Measurements from ENCODE around the gene PCYT1A. TPM values are rescaled to one million over a fixed set of nuclear protein-coding genes. Genes with fewer than 3 reads are reported as not detected.

Gene PCYT1A
- total and polyA plus RNA-seq, 2 of the 13 experiments (the other 11 are each of a cell fraction or from before 2014, with no cell fraction given), result 26.4 to 45.3 TPM

- TF ChIP-seq, protein P1, sequence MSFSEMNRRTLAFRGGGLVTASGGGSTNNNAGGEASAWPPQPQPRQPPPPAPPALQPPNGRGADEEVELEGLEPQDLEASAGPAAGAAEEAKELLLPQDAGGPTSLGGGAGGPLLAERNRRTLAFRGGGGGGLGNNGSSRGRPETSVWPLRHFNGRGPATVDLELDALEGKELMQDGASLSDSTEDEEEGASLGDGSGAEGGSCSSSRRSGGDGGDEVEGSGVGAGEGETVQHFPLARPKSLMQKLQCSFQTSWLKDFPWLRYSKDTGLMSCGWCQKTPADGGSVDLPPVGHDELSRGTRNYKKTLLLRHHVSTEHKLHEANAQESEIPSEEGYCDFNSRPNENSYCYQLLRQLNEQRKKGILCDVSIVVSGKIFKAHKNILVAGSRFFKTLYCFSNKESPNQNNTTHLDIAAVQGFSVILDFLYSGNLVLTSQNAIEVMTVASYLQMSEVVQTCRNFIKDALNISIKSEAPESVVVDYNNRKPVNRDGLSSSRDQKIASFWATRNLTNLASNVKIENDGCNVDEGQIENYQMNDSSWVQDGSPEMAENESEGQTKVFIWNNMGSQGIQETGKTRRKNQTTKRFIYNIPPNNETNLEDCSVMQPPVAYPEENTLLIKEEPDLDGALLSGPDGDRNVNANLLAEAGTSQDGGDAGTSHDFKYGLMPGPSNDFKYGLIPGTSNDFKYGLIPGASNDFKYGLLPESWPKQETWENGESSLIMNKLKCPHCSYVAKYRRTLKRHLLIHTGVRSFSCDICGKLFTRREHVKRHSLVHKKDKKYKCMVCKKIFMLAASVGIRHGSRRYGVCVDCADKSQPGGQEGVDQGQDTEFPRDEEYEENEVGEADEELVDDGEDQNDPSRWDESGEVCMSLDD (CRISPR knock-in tag; IDR thresholded peaks at IDR 0.05; ENCODE audit: borderline replicate concordance), result no peak
- no peak for TF ChIP-seq HNRNPL (IDR thresholded peaks at IDR 0.05; ENCODE audit: low read depth, low read length)
- no peak for TF ChIP-seq TOE1 (CRISPR knock-in tag; IDR thresholded peaks at IDR 0.05)
- TF ChIP-seq, protein P2, sequence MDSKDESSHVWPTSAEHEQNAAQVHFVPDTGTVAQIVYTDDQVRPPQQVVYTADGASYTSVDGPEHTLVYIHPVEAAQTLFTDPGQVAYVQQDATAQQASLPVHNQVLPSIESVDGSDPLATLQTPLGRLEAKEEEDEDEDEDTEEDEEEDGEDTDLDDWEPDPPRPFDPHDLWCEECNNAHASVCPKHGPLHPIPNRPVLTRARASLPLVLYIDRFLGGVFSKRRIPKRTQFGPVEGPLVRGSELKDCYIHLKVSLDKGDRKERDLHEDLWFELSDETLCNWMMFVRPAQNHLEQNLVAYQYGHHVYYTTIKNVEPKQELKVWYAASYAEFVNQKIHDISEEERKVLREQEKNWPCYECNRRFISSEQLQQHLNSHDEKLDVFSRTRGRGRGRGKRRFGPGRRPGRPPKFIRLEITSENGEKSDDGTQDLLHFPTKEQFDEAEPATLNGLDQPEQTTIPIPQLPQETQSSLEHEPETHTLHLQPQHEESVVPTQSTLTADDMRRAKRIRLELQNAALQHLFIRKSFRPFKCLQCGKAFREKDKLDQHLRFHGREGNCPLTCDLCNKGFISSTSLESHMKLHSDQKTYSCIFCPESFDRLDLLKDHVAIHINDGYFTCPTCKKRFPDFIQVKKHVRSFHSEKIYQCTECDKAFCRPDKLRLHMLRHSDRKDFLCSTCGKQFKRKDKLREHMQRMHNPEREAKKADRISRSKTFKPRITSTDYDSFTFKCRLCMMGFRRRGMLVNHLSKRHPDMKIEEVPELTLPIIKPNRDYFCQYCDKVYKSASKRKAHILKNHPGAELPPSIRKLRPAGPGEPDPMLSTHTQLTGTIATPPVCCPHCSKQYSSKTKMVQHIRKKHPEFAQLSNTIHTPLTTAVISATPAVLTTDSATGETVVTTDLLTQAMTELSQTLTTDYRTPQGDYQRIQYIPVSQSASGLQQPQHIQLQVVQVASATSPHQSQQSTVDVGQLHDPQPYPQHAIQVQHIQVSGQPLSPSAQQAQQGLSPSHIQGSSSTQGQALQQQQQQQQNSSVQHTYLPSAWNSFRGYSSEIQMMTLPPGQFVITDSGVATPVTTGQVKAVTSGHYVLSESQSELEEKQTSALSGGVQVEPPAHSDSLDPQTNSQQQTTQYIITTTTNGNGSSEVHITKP (CRISPR knock-in tag; IDR thresholded peaks at IDR 0.05; ENCODE audit: low read depth), result no peak
- no peak for TF ChIP-seq ZNF564 (CRISPR knock-in tag; IDR thresholded peaks at IDR 0.05)
- peak in 1 of 2 experiments; percentile 78; a peak in 2 of 4 replicates for TF ChIP-seq KLF16 (CRISPR knock-in tag; IDR thresholded peaks at IDR 0.05)
- TF ChIP-seq GTF3A (CRISPR knock-in tag; conservative IDR thresholded peaks at IDR 0.05), result 0 out of 2 replicates have a peak, but pooled peaks have one; percentile 51
- peak; percentile 95 for TF ChIP-seq TFDP2 (CRISPR knock-in tag; IDR thresholded peaks at IDR 0.05)
- peak; percentile 23; the same call in 1 of the 2 replicates for TF ChIP-seq TBX2 (CRISPR knock-in tag; IDR thresholded peaks at IDR 0.05; ENCODE audit: borderline replicate concordance)
- TF ChIP-seq, protein P3, sequence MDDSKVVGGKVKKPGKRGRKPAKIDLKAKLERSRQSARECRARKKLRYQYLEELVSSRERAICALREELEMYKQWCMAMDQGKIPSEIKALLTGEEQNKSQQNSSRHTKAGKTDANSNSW (CRISPR knock-in tag; IDR thresholded peaks at IDR 0.05; ENCODE audit: borderline replicate concordance), result no peak
- TF ChIP-seq, protein P4, sequence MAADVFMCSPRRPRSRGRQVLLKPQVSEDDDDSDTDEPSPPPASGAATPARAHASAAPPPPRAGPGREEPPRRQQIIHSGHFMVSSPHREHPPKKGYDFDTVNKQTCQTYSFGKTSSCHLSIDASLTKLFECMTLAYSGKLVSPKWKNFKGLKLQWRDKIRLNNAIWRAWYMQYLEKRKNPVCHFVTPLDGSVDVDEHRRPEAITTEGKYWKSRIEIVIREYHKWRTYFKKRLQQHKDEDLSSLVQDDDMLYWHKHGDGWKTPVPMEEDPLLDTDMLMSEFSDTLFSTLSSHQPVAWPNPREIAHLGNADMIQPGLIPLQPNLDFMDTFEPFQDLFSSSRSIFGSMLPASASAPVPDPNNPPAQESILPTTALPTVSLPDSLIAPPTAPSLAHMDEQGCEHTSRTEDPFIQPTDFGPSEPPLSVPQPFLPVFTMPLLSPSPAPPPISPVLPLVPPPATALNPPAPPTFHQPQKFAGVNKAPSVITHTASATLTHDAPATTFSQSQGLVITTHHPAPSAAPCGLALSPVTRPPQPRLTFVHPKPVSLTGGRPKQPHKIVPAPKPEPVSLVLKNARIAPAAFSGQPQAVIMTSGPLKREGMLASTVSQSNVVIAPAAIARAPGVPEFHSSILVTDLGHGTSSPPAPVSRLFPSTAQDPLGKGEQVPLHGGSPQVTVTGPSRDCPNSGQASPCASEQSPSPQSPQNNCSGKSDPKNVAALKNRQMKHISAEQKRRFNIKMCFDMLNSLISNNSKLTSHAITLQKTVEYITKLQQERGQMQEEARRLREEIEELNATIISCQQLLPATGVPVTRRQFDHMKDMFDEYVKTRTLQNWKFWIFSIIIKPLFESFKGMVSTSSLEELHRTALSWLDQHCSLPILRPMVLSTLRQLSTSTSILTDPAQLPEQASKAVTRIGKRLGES (CRISPR knock-in tag; IDR thresholded peaks at IDR 0.05; ENCODE audit: borderline replicate concordance), result no peak
- TF ChIP-seq ZBTB42 (CRISPR knock-in tag; IDR thresholded peaks at IDR 0.05), result no peak
- TF ChIP-seq NCOR1 (IDR thresholded peaks at IDR 0.05; ENCODE audit: borderline replicate concordance, low read length), result no peak
- TF ChIP-seq PCBP1 (IDR thresholded peaks at IDR 0.05; ENCODE audit: borderline replicate concordance, low read depth, low read length), result no peak
- no peak for TF ChIP-seq ZNF121 (CRISPR knock-in tag; IDR thresholded peaks at IDR 0.05)
These were observed 30.4 kb upstream of the PCYT1A start, which contains the start of gene DYNLT2B (continued) for GRCh38 chr3:196317687-196318467.
